ENCODE results near the gene JAK3.

Gene JAK3

DNA sequence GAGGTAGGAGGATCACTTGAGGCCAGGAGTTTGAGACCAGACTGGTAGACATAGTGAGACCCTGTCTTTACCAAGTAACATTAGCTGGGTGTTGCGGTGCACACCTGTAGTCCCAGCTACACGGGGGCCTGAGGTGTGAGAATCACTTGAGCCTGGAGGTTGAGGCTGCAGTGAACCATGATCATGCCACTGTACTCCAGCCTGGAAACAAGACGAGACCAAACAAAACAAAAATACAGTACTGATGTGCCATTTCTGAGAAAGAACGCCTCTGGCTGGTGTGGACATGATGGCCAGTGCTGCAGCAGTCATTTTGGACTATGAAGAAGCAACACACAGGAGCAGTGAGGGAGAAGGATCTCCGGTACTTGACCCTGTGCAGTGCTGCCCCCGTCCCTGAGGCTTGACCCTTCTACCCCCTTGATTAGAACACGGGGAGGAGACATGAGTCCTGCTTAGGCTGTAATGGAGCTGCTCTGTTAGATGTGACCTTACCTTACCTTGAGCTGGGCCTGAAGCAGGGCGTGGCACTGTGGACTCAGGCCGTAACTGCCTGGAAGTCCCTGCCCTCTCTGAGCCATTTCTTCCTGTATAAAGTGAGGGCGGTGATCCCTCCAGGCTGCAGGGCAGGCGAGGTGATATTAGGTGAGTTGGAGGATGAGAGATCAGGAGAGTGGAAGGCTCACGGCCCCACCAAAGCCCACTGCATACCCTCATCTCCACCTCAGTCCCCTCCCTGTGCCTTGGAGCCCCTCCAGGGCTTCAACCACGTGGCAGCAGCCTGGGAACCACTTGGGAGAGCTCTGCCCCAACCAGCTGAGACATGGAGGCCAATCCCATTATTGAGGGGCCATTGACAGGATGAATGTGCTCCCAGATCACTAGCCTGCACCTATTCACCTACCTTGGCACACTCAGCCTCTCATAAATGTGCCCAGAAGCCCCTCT lies 17.9 kb upstream of the JAK3 start:
- DNase-seq: peak; percentile 44

GRCh38 chr19:17863520-17864182 lies 15.9 kb upstream of the JAK3 start:
- DNase-seq: no peak

DNA sequence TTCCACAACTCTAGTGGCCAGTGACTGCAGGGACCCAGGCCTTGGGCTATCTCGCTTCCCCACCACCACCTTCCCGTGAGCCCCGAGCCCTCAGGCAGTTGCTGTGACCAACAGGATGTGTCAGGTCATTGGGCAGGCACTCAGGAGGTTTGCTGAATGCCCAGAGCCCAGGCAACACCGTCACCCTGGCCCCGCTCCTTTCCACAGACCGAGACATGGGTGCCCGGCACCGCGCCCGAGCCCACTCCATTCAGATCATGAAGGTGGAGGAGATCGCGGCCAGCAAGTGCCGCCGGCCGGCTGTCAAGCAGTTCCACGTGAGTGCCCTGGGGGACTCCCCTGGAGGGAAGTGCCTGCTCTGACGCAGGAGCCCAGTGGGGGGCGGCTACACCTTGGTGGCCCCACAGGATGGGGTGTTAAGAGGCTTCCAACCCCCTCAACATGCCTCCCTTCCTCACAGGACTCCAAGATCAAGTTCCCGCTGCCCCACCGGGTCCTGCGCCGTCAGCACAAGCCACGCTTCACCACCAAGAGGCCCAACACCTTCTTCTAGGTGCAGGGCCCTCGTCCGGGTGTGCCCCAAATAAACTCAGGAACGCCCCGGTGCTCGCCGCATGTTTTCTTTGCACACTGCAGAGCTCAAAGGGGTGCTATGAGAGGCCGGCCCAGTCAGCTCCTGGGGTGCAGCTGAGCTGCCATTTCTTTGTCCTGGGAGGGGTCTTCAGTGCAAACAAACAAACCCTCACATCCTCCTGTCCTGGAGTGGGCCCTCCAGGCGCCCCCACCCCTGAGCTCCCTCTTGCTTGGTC lies 15.1 kb upstream of the JAK3 start:
- DNase-seq: no peak

DNA sequence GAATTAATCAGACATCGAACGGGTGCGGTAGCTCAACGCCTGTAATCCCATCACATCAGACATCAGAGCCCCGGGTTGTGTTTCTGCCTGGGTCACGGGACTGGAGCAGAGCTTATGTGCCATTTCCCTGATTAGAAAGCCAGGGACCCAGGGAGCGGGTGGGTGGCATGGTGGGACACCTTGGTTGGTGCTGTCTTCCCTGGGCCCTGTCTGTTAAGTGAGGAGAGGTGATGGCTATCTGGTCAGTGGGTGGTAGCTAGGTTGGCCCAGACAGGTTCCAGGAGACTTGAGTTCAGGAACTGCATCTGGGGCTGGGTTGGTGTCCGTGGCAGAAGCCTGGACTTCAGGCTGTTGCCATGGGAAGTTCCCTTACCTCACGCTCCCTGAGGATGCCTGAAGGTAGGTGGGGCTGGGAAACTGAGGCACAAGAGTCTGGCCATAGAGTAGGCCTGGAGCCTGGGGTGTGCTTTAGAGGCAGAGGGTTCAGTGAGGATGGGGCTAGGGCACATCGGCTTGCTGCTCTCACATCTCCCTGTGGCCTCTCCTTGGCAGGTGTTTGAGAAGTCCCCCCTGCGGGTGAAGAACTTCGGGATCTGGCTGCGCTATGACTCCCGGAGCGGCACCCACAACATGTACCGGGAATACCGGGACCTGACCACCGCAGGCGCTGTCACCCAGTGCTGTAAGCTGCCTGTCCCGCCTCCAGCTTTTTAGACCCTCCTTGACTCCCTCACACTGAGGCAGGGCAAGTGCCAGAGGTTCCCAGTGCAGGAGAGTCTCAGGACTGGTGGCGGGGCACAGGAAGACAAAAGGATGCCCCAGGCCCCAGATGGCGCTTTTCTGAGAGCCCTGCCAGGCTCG lies 14.0 kb upstream of the JAK3 start:
- DNase-seq: no peak

DNA sequence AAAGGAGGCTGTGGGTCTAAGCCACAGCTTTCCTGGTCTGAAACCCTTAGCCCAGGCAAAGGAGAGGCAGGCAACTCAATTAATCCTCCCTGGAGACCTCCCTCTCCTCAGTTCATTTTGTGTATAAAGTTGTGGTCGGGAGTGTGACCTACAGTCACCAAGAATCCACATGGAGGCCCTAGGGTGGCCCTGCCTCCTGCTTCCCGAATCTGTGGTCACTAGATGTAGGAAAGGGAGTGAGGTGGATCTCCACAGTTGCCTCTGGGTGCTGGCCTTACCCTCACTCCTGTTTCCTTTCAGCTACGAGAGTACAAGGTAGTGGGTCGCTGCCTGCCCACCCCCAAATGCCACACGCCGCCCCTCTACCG lies 13.2 kb upstream of the JAK3 start:
- DNase-seq: no peak

DNA sequence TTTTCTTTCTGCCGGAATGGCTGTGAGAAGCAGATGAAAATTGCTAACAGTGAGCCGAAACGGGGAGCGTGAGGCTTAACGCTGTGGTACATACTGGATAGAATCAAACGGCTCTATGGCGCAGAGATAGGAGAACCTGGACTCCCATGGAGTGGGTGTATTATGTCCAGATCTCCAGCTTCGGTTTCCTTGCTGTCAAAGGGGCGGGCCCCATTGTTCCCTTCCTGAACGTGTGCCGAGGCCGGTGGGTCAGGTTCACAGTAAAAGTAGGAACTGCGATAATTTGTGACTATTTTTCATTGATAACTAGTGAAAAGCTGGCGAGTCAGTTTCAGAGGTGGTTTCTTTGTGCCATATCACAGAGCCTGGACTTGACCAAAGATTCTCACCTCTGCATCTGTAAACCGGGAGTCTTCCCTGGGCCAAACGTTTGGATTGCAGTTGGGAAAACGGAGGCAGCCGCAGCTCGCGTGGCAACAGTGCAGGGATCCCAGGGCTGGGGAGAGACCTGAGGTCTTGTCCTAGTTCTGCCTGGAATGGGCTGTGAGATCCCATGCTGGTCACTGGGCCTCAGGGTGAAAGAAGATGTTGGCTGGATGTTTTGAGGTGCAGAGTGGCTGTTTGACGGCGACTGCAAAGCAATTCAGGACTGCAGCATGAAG lies 12.7 kb upstream of the JAK3 start:
- DNase-seq: peak; percentile 48

- peak; percentile 100 for DNase-seq
Observed at GRCh38 chr19:17859533-17860330, 11.9 kb upstream of the JAK3 start, which contains the start of gene RPL18A. Gene RPL18A, plus strand, starts transcription at chr19:17859910. Its CDS starts 47 bp downstream, at chr19:17859957.

- DNase-seq: peak; percentile 75
Observed at GRCh38 chr19:17855280-17856152, 7.7 kb upstream of the JAK3 start.

GRCh38 chr19:17854061-17854460 lies 6.3 kb upstream of the JAK3 start:
- DNase-seq: no peak

DNA sequence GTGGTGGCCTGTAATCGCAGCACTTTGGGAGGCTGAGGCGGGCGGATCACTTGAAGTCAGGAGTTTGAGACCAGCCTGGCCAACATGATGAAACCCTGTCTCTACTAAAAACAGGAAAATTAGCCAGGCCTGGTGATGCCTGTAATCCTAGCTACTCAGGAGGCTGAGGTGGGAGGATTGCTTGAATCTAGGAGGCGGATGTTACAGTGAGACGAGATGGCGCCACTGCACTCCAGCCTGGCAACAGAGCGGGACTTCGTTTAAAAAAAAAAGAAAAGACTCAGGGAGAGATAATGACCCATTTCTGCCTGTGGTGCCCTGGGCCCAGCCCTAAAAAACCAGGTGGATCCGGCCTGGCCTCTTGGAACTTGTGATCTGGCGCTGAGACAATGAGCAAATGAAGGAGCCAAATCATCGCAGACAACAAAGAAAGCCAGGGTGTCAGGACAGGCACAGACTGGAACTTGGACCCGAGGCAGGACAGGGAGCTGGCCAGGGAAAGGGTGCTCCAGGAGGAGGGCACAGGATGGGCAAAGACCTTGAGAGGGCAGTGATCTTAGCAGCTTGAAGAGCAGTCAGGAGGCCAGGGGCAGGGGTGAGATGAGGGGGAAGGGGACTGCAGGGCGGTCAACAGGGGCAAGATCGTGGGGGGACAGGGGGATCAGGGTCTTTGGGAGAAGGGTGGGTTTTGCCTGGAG lies 962 bp upstream of the JAK3 start:
- no peak for DNase-seq

DNA sequence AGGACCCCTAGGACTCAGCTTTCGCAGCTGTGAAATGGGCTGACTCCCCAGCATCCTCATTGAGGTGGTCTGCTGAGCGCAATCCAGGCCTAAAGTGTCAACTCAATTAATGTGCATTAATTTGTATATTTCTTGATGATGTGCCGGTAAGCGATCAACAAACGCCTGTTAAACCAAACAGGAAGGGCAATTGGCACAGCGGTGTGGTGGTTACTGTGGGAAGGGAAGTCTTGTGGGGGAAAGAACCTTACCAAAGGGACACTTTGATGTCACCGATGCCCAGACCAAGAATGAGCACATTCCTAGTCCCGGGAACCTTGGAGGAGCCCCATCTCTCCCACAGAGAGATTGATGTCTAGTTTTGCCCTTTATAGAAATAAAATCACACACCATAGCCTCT lies 1.6 kb downstream of the JAK3 start:
- DNase-seq: no peak

- no peak for DNase-seq
Observed at GRCh38 chr19:17843908-17844490, 3.8 kb downstream of the JAK3 start.

- no peak for DNase-seq
Observed at GRCh38 chr19:17843292-17843827, 4.4 kb downstream of the JAK3 start.

- DNase-seq: no peak
Observed at GRCh38 chr19:17842663-17843291, 5.0 kb downstream of the JAK3 start.

DNA sequence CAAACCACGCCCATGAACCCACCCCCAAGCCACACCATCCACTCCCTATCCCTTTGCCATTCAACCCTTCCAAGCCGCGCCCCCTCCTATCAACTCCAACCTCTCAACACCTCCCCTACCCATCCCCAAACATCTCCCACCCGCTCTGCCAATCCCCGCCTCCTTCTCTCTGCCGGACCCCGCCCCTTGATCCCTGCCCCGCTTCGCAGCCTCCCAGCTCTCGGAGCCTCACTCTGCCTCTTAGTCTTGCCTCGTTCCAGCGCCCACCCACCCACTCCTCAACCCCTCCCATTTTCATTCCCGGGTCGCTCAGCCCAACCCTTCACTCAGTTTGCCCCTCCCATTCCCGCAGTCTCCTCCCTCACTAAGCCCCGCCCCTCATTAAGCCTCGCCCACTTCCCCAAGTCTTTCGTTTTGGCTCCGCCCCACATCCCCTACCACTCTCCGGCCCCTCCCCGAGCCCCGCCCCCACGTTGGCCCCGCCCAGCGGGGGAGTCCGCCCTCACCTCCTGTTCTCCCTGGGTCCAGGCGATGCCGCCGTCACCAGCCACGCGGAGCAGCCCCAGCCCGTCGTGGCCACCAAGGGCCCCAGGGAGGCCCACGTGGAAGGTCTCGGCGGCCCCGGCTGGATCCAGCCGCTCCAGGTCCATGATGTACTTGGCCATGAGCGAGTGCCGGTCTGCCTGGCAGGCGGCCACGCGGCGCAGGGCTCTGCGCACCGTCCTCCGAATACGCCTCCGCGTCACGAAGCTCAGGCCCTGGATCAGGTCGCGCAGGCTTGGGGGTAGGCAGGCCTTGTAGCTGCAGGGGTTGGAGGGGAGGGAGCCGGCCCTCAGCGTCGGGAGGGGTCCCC lies 5.7 kb downstream of the JAK3 start:
- peak; percentile 95 for DNase-seq

DNA sequence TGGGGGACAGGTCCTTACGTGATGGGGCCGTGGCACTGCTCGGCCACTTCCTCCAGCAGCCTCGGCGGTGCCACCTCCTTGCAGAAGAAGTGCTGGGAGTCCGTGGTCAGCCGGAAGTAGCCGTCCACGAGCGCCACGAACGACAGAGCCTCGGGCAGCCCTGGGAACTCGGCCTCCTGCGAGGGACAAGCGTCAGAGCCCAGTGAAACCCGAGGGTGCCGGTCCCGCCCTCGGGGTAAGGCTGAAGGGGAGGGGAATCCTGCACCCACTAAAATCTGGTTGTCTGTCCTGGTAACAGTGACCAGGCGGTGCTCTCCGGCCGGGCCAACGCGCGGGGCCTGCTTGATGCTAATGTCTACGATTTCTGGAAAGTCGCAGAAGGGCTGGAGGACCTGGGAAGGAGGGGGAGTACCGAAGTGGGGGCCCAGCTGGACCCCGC lies 6.4 kb downstream of the JAK3 start:
- DNase-seq: no peak

- no peak for DNase-seq
Observed at GRCh38 chr19:17840019-17840418, 7.8 kb downstream of the JAK3 start.

Measured in NCI-H69 (cell line).